Mucosa of rectum (tissue), 2 donors: ENCODE measurements around the gene RRAS.

Source experiments
- H3K27ac ChIP-seq, 2 donors: one replicate each; pipeline ENCODE4 v1.7.0; 2013; ENCODE audit warnings: inconsistent platforms in 2 of 2, low read depth in 2 of 2, low read length in 2 of 2
- H3K27me3 ChIP-seq, 2 donors: one replicate each; pipeline ENCODE4 v1.7.0; 2013; ENCODE audit warnings: low read length in 2 of 2; ENCODE audit not compliant: control insufficient read depth in 2 of 2, insufficient read depth in 2 of 2
- H3K36me3 ChIP-seq, 2 donors: one replicate each; pipeline ENCODE4 v1.7.0; 2013; ENCODE audit warnings: low read length in 2 of 2; ENCODE audit not compliant: control insufficient read depth in 2 of 2, insufficient read depth in 2 of 2
- H3K4me1 ChIP-seq, 2 donors: one replicate each; pipeline ENCODE4 v1.7.0; 2013; ENCODE audit warnings: low read length in 2 of 2, mild to moderate bottlenecking in 1 of 2; ENCODE audit not compliant: control insufficient read depth in 2 of 2, insufficient read depth in 2 of 2
- H3K4me3 ChIP-seq, 2 donors: one replicate each; pipeline ENCODE4 v1.7.0; 2013; ENCODE audit warnings: low read length in 2 of 2
- H3K9ac ChIP-seq, 2 donors: one replicate each; pipeline ENCODE4 v1.7.0; 2013; ENCODE audit warnings: low read length in 2 of 2, low read depth in 1 of 2, mild to moderate bottlenecking in 1 of 2
- H3K9me3 ChIP-seq, 2 donors: one replicate each; pipeline ENCODE4 v1.7.0; 2013; ENCODE audit warnings: low read length in 2 of 2; ENCODE audit not compliant: control insufficient read depth in 2 of 2
- donor health status: healthy.
- donor health status: Normal muscosa, but diverticular disease.

RRAS gene

GRCh38 chr19:49640113-49640898, at the start of gene RRAS:
Gene RRAS (minus strand): TSS chr19:49640143. CDS start chr19:49640098, 45 bp downstream.
- peaks cover 33 to 41% of the 10 kb centered on the region in 2 donors for H3K4me1 ChIP-seq
- peak within 1 kb of the TSS; percentile 99 to 100 for H3K27ac ChIP-seq
- peak within 1 kb of the TSS; percentile 94 to 99 for H3K9ac ChIP-seq
- peaks cover under 1 to 13% of the 10 kb centered on the region in 2 donors for H3K36me3 ChIP-seq
- peak within 1 kb of the TSS; percentile 74 to 85 for H3K4me3 ChIP-seq
- no peaks in the 10 kb centered on the region for H3K9me3 ChIP-seq
- H3K27me3 ChIP-seq: no peaks in the 10 kb centered on the region

DNA sequence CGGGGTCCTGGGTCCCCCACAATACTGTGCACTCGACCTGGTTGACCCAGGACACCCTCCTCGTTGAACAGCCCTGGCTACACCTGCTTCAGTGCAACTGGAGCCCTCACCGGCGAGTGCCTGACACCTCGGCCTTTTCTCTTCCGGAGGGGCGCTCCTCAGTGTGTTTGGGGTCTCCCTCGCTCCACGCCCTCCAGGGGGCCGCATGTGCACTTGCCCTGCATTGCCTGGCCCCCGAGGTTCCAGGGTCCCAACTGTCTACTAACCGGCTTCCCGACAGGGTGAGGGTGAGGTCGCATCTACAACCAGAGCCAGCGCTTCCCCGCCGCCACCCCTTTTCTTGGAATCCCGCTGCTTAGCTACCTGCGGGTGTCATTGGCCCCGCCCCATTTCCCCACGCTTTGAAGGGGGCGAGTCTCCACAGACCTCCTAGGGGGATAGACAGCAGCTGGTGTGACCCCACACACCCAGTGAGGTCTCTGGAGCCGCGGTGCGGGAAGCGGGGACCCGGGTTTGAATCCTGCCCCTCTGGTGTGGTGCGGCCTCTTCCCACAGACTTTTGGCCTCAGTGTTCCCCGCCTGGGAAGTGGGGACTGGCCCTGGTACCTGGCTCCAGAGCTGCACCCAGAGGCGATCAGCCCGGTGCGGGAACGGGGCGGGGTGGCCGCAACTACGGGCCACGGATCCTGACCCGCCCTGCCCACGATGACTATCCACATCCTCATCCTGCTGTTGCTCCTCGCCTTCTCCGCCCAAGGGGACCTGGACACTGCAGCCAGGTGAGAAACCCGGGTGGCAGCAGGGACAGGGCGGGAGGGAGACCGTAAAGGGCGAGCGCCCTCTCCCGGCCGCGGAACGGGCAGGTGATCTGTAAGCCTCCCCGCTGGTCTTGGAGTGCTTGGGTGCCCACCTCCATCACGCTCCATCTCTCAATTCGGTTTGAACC, 49.5 kb upstream of the RRAS start, which contains the start of gene ADM5:
ADM5 (plus strand) TSS at position 462 of the 946 bp plus-strand sequence; CDS start at position 706, 244 bp downstream.
- H3K27me3 ChIP-seq: peaks cover 10 to 14% of the 10 kb centered on the region in 2 donors
- H3K9ac ChIP-seq: peak within 1 kb of the TSS; percentile 17 to 41
- peaks cover 13 to 14% of the 10 kb centered on the region in 2 donors for H3K4me1 ChIP-seq
- peak within 1 kb of the TSS; percentile 48 to 59 for H3K4me3 ChIP-seq
- H3K9me3 ChIP-seq: no peaks in the 10 kb centered on the region
- peaks cover 8 to 13% of the 10 kb centered on the region in 2 donors for H3K36me3 ChIP-seq
- peak within 1 kb of the TSS; percentile 17 to 30 for H3K27ac ChIP-seq

DNA sequence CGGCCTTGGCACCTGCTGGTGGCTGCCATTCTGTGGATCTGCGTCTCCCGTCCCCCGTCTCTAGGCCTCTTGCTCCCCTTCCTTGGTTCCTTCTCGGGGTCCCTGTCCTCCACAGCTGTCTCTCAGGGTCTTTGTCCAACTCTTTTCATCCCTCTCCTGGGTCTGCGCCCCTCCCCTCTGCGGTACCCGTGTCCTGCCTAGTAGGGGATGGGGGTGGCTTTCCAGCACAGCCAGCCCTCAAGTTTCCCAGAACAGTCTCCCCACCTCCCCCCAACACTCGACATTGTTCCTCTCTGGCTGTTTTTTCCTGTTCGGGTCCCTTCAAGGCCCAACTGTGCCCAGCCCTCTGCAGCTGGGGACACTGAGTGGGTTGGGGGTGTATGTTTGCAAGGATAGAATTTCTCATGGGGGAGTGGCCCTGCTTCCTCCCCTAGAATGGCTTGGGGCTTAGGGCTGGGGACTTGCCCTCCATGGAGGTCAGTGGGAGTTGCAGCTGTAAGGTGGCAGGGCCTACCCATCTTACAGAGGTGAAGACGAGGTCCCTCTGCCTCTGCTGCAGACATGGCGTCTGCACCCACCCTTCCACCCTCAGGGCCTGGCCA, 48.7 kb upstream of the RRAS start:
- peaks cover 10 to 14% of the 10 kb centered on the region in 2 donors for H3K27me3 ChIP-seq
- H3K4me1 ChIP-seq: peaks cover 13 to 14% of the 10 kb centered on the region in 2 donors
- H3K9me3 ChIP-seq: no peaks in the 10 kb centered on the region
- H3K4me3 ChIP-seq: no peak overlapping the region
- H3K9ac ChIP-seq: no peak overlapping the region
- peaks cover 12 to 19% of the 10 kb centered on the region in 2 donors for H3K36me3 ChIP-seq
- peak overlapping the region in 1 of 2 donors; percentile 30 for H3K27ac ChIP-seq

GRCh38 chr19:49687566-49688316, 47.8 kb upstream of the RRAS start:
- peaks cover 13 to 14% of the 10 kb centered on the region in 2 donors for H3K4me1 ChIP-seq

GRCh38 chr19:49687150-49687549, 47.2 kb upstream of the RRAS start:
- H3K4me3 ChIP-seq: no peak overlapping the region
- peaks cover 13 to 14% of the 10 kb centered on the region in 2 donors for H3K4me1 ChIP-seq
- peaks cover 15 to 26% of the 10 kb centered on the region in 2 donors for H3K36me3 ChIP-seq
- no peaks in the 10 kb centered on the region for H3K9me3 ChIP-seq
- peaks cover 7 to 14% of the 10 kb centered on the region in 2 donors for H3K27me3 ChIP-seq
- no peak overlapping the region for H3K9ac ChIP-seq
- no peak overlapping the region for H3K27ac ChIP-seq

More at GRCh38 chr19:49687566-49688316, 47.8 kb upstream of the RRAS start:
- peaks cover 12 to 20% of the 10 kb centered on the region in 2 donors for H3K36me3 ChIP-seq
- H3K27me3 ChIP-seq: peaks cover 10 to 14% of the 10 kb centered on the region in 2 donors
- no peak overlapping the region for H3K9ac ChIP-seq
- H3K9me3 ChIP-seq: no peaks in the 10 kb centered on the region
- H3K4me3 ChIP-seq: no peak overlapping the region
- no peak overlapping the region for H3K27ac ChIP-seq

- H3K4me1 ChIP-seq: peaks cover 13 to 14% of the 10 kb centered on the region in 2 donors
- no peak overlapping the region for H3K4me3 ChIP-seq
- H3K9me3 ChIP-seq: no peaks in the 10 kb centered on the region
- H3K27me3 ChIP-seq: peaks cover 5 to 11% of the 10 kb centered on the region in 2 donors
- H3K36me3 ChIP-seq: peaks cover 20 to 28% of the 10 kb centered on the region in 2 donors
- H3K9ac ChIP-seq: no peak overlapping the region
- no peak overlapping the region for H3K27ac ChIP-seq
Measured at GRCh38 chr19:49686503-49687088, 46.7 kb upstream of the RRAS start.

DNA sequence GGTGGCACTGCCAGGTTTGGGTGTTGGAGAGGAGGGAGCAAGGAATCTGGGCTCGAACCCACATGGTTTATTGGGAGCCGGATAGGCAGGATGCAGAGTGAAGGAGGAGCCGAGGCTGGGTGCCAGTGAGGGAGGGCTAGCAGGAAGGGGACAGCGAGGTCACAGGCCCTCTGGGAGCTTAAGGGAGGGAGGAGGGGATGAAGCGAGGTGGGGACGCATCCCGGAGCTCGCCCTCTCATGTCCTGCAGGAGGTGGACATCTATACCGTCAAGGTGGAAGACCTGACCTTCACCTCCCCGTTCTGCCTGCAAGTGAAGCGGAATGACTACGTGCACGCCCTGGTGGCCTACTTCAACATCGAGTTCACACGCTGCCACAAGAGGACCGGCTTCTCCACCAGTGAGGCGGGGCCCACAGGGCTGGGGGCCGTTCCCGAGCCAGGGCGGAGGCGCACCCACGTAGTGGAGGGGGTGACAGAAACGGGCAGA, 45.9 kb upstream of the RRAS start:
- H3K4me1 ChIP-seq: peaks cover 14% of the 10 kb centered on the region in 2 donors
- H3K9ac ChIP-seq: no peak overlapping the region
- no peaks in the 10 kb centered on the region for H3K9me3 ChIP-seq
- no peak overlapping the region for H3K4me3 ChIP-seq
- H3K27me3 ChIP-seq: peaks cover 0 to 6% of the 10 kb centered on the region in 2 donors
- H3K36me3 ChIP-seq: peaks cover 20 to 29% of the 10 kb centered on the region in 2 donors
- H3K27ac ChIP-seq: no peak overlapping the region

- H3K36me3 ChIP-seq: peaks cover 20 to 30% of the 10 kb centered on the region in 2 donors
- peaks cover 11 to 15% of the 10 kb centered on the region in 2 donors for H3K4me1 ChIP-seq
- H3K9me3 ChIP-seq: no peaks in the 10 kb centered on the region
- H3K9ac ChIP-seq: no peak overlapping the region
- H3K27ac ChIP-seq: no peak overlapping the region
- H3K27me3 ChIP-seq: no peaks in the 10 kb centered on the region
- no peak overlapping the region for H3K4me3 ChIP-seq
Measured at GRCh38 chr19:49684983-49685553, 45.1 kb upstream of the RRAS start.
